KOPT-K1 (cell line): ENCODE measurements around the gene ACER2.
"Not testable (repeated sequence)": the region's sequence is repeated elsewhere in the genome, so short reads cannot be mapped to it uniquely, and the experiment has no call there.

Experiments
- H3K27ac ChIP-seq: fragments of 200-600 bp; sonication (generic); 2 replicates; pipeline ENCODE4 v1.5.1; 2016; ENCODE audit warnings: antibody characterized with exemption, mild to moderate bottlenecking, low read depth, low read length; ENCODE audit not compliant: poor library complexity, severe bottlenecking
- H3K36me3 ChIP-seq: fragments of 200-600 bp; sonication (generic); 2 replicates; pipeline ENCODE4 v1.5.1; 2017; ENCODE audit warnings: antibody characterized with exemption, mild to moderate bottlenecking, low read length, moderate library complexity; ENCODE audit not compliant: insufficient read depth
- H3K9me3 ChIP-seq: fragments of 200-600 bp; sonication (generic); 2 replicates; pipeline ENCODE4 v1.5.1; 2017; ENCODE audit warnings: antibody characterized with exemption, low read length, mild to moderate bottlenecking; ENCODE audit not compliant: insufficient read depth, poor library complexity, severe bottlenecking

The ACER2 gene

DNA sequence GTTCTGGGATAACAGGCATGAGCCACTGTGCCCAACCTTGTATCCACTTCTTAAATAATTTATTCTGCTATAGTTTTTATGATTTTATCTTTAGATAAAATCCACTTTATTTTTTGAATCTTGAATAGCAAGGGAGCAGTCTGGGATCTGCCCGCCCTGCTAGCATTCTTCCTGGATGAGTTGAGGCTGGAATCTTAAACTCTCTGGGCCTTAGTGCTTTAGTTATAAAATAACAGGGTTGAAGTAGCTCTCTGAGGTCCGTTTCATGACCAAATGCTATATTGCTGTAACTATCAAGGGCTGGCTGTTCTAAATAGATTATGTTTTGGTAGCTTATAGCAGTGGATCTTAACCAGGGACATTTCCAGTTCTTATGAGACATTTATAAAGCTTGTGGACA is 20.8 kb downstream of the ACER2 start:
- Histone ChIP-seq H3K36me3 (no peaks in the 10 kb centered on the region), H3K9me3 (no peaks in the 10 kb centered on the region), H3K27ac (no peak overlapping the region)

- no peak overlapping the region for H3K27ac ChIP-seq
- H3K9me3 ChIP-seq = no peaks in the 10 kb centered on the region
- H3K36me3 ChIP-seq = no peaks in the 10 kb centered on the region
These were observed 21.5 kb downstream of the ACER2 start for GRCh38 chr9:19430201-19430760.

DNA sequence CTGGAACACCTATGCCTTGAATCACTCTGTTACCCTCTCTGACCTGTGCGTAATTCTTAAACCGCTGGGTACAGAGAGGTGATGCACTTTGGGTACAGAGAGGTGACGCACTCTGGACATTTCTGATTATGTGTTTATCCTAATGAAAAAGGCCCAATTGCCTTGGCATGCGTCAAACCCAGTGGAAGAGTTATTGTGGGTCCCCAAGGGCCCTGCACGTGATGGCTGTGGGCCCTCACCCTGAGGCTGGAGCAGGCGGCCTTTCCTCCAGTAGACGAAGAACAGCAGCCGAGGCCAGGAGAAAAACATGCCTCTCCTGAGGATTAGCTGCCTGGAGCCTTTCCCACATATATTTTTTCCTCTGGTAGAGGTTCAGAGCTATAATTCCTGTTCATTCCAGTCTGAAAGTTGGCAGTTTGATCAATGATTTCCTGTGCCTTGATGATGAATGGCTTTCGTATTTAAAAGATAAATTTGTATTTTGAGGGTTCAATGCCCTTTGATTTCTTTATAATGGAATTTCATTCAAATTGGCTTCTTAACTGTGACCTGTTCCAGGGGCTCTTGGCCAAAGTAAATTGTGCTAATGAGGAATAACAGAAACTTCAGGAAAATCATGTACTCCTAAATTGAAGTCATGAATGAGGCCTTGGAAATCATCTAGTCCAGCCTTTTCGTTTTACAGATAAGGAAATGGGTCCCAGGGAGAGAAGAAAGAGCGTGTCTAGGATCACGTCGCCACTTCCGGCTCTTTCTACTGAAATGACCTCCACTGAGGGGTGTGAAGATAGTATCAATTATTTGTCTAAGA is 22.8 kb downstream of the ACER2 start:
- H3K9me3 ChIP-seq = no peaks in the 10 kb centered on the region
- H3K27ac ChIP-seq = no peak overlapping the region
- no peaks in the 10 kb centered on the region for H3K36me3 ChIP-seq

- no peaks in the 10 kb centered on the region for H3K9me3 ChIP-seq
- no peaks in the 10 kb centered on the region for H3K36me3 ChIP-seq
- H3K27ac ChIP-seq = no peak overlapping the region
These were observed 23.7 kb downstream of the ACER2 start for GRCh38 chr9:19432473-19432872.

GRCh38 chr9:19433729-19434128 is 24.9 kb downstream of the ACER2 start:
- H3K27ac ChIP-seq, H3K9me3 ChIP-seq, H3K36me3 ChIP-seq: not testable (repeated sequence)

DNA sequence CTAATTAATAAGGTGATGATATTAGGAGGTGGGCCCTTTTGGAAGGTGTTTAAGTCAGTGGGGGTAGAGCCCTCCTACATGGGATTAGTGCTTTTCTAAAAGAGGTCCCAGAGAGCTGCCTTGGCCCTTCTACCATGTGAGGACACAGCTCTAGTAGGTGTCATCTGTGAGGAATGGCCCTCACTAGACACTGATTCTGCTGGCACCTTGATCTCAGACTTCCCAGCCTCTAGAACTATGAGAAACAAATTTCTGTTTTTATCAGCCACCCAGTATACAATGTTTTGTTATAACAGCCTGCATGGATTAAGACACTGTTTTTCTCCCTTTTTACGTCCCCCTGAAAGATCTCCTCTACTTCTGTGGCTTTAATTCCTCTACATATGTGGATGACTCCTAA is 31.6 kb downstream of the ACER2 start:
- Histone ChIP-seq H3K27ac (no peak overlapping the region), H3K9me3 (no peaks in the 10 kb centered on the region), H3K36me3 (no peaks in the 10 kb centered on the region)

- no peaks in the 10 kb centered on the region for H3K36me3 ChIP-seq
- H3K27ac ChIP-seq = no peak overlapping the region
- H3K9me3 ChIP-seq = no peaks in the 10 kb centered on the region
These were observed 32.2 kb downstream of the ACER2 start for GRCh38 chr9:19440823-19441580.

DNA sequence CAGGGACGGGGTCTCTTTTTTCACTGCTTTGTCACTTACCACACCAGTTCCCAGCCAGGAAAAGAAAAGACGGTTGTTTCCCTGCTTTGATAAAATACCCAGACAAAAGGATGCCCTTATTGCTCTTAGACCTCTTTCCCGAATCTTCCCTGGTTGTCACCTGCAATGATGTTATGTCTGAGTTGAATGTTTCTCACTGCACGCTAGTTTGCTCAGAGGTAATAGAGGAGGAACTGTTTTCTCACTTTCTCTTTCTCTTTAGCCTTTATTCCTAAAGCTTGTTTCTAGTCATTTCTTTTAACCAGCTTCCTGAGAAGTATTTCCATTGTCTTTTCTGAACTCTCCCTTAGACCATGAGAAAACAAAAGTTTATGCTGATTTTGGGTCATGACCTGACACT is 32.9 kb downstream of the ACER2 start:
- no peaks in the 10 kb centered on the region for H3K9me3 ChIP-seq
- peak overlapping the region; percentile 34 for H3K27ac ChIP-seq
- no peaks in the 10 kb centered on the region for H3K36me3 ChIP-seq

DNA sequence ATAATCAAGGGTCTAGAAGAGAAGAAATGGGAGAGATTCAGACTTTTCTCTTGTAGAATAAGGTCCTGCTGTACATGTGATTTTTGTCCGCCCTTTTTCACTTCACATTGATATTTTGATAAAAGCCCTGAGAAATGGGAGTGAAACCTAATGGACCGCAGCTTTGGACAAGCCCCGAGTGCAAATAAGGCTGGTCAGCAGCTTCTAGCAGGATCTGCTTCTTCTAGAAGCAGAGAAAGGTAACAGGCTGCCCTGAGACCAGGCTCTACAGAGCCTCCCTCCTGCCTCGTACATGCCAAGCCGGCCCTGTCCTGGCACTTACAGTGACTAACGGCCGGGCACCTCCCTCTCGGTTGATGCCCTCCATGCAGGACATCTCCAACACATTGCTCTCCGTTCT is 33.4 kb downstream of the ACER2 start:
- Histone ChIP-seq H3K27ac (no peak overlapping the region), H3K9me3 (no peaks in the 10 kb centered on the region), H3K36me3 (no peaks in the 10 kb centered on the region)

DNA sequence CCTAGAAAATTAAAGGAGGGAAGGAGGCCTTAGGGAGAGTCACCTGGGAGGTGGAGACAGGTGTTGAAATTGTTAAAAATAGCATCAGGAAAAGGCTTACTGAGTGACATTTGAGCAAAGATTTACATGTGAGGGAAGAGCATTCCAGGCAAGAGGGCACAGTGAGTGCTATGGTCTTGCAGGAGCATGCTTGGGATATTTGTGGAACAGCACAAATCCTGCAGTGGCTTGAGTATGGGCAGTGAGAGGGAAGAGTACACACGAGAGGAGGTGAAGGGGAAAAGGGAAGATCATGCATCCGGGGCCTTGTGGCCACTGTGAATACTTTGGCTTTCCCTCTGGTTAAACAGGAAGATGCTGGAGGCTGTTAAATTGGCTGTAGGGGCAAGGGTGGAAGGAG is 36.6 kb downstream of the ACER2 start:
- H3K9me3 ChIP-seq = no peaks in the 10 kb centered on the region
- H3K27ac ChIP-seq = no peak overlapping the region
- no peaks in the 10 kb centered on the region; the same call in 1 of the 2 replicates for H3K36me3 ChIP-seq

DNA sequence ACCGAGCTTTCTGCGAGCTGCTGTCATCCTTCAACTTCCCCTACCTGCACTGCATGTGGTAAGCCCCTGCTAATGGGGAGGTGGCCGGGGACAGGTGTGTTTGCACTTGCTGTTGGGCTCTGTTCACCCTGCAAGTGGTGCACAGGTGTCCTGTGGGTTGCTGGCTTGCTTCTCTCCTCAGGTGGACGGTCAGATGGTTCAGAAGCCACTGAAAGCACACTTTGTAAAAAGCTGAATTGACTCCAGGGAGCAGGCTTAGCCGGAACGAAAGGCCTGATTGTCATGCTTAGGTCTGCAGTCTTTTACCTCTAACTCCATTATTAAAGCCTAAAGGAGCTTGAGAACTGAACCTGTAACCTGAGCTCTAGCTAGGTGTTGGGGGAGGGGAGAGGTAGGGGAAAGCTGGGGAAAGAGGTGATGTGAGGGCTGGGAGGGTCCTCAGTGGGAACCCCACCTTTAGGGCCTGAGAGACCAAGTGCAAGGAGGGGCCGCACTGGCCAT is 37.6 kb downstream of the ACER2 start:
- no peak overlapping the region for H3K27ac ChIP-seq
- no peaks in the 10 kb centered on the region for H3K9me3 ChIP-seq
- H3K36me3 ChIP-seq = no peaks in the 10 kb centered on the region; the same call in 1 of the 2 replicates

DNA sequence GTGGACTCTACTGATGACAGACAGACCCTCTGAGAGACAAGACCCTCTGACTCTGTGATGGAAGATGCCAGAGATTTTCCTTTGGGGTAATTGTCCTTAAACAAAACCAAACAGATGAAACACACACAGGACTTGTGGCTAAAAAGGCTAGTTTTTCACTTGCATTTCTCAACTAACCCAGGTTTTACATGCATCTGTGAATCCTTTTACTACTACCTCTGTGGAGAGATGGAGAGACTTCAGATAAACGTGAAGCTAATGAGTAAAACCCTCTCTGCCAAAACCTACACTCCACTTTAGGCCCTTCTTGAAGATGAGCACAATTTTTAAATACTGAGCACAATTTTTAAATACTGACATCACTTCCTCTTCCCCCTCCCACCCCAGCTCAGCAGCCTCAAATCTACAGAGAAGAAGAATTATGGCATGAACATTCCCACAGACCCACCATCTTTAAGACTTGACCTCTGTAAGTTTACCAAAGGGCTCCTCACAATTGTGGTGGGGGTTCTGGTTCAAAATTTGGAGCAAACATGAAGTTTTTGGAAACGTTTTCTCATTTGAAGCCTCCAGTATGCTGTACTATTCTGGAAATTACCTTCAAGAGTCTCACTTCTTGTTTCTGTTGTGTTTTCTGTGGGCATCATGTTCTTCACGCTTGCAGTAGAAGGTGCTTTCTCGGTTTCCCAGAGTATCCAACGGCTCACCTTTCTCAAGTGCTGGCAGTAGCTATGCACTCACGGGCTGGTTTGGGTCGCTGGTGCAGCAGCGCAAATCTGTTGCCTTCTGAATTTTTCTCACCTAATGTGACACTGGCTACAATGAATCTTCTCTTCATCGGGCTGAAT is 42.7 kb downstream of the ACER2 start:
- no peaks in the 10 kb centered on the region for H3K9me3 ChIP-seq
- no peaks in the 10 kb centered on the region; the same call in 1 of the 2 replicates for H3K36me3 ChIP-seq
- no peak overlapping the region for H3K27ac ChIP-seq

GRCh38 chr9:19456426-19456825 is 47.6 kb downstream of the ACER2 start:
- no peaks in the 10 kb centered on the region for H3K36me3 ChIP-seq
- no peak overlapping the region for H3K27ac ChIP-seq
- no peaks in the 10 kb centered on the region for H3K9me3 ChIP-seq

DNA sequence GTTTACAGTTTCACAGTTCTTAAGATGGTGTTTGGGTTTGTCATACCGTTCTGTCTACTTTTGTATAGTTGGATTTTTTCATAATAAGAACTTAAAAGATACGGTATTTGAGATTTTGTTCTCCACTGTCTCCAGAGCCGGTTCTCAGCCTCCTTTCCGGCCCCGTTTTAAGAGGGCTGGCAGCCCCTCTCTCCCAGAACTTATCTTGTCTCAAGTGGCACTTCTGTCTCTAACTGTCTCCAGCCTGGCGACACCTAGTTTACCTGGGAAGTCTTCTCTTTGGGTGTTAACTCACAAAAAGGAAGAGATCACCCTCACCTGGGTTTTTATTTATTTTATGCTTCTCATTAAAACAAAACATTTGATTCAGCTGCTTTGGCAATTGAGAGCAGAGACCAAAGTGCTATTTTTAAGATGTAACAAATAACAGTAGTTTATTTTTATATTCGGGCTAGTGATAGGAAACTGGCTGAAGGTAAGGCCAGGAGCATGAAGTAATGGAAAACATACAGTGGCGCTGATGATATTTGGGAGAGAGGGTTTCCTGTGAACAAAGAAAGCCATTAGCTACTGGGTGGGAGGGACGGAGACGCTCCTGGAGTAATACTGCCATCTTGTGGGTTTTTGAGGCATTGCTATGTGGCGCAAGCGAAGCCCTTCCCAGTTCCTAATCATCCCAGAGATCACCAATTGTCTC is 48.3 kb downstream of the ACER2 start:
- H3K27ac ChIP-seq = no peak overlapping the region

More for the DNA sequence above, 48.3 kb downstream of the ACER2 start:
- H3K9me3 ChIP-seq = no peaks in the 10 kb centered on the region
- H3K36me3 ChIP-seq = no peaks in the 10 kb centered on the region
